Activated CD8-positive, alpha-beta memory T cell treated with anti-CD3 and anti-CD28 coated beads for 36 hours (primary cell): ENCODE measurements around the gene TMEM8B. TPM values are rescaled to one million over a fixed set of nuclear protein-coding genes. Genes with fewer than 3 reads are reported as not detected.

Source experiments
- CTCF ChIA-PET: fragments of 350-600 bp; sonication (Branson Sonifier 250); formaldehyde crosslinking; loops from one replicate; lab custom pipeline; 2021; ENCODE audit warnings: antibody characterized with exemption; lab: Charles Lee
- POLR2A ChIA-PET: fragments of 350-600 bp; sonication (Branson Sonifier 250); formaldehyde crosslinking; loops from one replicate; lab custom pipeline; 2021; ENCODE audit warnings: antibody characterized with exemption; lab: Charles Lee
- total RNA-seq, 2 experiments: library from RNA; stranded (reverse); gene quantifications; one replicate each; pipeline ENCODE4 v1.2.3, GENCODE V29; 2021

TMEM8B gene
- total RNA-seq, 2 experiments from 2014 or later = 2.2 to 2.4 TPM

DNA sequence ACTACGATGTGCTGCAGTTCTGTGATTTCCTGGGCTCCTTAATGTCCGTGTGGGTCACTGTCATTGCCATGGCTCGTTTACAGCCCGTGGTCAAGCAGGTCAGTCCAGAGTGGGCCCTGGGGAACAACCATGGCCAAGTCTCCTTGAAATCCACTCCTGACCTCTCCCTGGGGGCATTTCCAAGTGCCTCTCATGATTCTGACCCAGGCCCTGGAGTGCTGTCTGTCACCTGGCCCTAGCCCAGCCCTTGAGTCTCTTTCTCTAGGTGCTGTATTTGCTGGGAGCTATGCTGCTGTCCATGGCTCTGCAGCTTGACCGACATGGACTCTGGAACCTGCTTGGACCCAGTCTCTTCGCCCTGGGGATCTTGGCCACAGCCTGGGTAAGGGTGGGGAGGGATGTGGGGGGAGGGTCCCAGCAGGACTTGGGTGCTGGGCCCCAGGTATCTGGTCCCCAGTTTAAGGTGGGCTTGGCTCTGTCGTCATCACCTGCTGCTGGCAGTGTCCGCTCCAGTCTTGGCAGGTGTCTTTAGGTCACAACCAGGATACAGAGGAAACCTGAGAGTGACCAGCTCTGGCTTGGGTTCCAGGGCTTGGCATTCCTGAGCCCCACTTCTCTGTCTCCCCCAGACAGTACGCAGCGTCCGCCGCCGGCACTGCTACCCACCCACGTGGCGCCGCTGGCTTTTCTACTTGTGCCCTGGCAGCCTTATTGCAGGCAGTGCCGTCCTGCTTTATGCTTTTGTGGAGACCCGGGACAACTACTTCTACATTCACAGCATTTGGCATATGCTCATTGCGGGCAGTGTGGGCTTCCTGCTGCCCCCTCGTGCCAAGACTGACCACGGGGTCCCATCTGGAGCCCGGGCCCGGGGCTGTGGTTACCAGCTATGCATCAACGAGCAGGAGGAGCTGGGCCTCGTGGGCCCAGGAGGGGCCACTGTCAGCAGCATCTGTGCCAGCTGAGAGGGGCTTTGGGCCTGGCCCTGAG, 24.1 kb downstream of the TMEM8B start:
- CTCF ChIA-PET = interaction anchor here (1.0 kb wide), 1 partner anchor 29 kb away, joined by 3 read pairs; no protein-coding TSS in a partner anchor
- POLR2A ChIA-PET = no interaction called here

DNA sequence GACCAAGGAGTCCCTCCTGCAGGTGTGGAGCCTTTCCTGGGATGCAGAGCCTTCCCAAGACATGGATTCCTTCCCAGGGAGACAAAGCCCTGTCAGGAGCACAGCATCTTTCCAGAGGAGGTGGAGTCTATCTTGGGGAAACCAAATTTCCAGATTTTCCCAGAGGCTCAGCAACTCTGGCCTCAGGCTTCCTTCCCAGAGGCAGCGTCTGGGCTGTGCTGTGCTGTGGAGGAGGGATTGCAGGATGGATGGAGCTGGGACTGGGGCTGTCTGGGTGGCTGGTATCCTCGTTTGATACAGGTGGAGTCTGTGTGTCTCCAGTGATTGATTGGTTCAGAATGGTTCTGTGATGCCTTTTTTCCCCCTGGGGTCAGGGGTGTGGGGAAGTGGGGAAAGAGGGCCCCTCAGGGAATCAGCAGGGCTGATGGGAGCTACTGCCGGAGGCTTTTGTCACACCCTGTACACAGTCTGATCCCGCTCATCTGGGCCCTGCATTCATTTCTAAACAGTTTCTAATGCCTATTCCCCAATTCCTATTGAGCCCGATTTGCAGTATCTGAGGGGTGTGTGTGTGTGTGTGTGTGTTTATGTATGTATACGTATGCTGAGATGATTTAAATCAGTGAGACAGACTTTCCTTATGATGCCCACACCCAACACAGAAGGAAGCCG, 25.2 kb downstream of the TMEM8B start:
- CTCF ChIA-PET = no interaction called here
- POLR2A ChIA-PET = no interaction called here

DNA sequence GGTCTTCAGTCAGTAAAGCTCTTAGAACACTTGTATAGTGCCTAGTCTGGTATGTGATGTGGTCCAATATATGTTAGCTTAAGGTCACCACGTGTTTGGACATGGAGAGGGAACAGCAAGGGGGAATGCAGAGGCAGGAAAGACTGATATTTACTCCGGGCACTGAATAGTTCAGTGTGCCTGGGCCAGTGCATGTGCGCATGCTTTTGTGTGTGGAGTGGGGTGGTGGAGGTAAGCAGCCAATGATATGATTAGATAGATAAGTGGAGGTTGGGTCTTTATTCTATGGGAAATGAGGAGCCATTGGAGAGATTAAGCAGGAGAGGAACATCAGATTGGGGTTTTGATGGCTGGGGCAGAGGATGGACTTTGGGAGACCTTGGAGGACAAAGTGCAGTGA, 27.2 kb downstream of the TMEM8B start:
- ChIA-PET POLR2A (no interaction called here), CTCF (no interaction called here)

DNA sequence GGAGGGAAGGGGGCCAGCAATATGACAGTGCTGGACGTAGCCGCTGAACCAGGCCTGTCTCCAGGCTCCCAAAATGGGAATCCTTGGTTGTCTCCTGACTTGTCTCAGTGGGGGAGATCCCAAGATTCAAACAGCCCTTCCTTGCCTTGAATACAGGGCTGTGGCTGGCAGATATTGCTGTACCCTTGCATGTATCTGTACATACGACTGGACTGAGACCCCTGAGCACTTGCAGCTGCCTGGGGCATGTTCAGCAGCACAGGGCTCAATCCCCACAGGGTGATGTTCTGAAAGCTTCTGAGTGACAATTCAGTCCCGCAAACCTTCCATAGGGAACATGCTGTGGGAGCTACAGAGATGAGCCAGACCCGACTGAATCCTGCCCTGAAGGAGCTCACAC, 27.9 kb downstream of the TMEM8B start:
- ChIA-PET CTCF (interaction anchor here (1.2 kb wide), 1 partner anchor 11 kb away, joined by 3 read pairs; no protein-coding TSS in a partner anchor), POLR2A (no interaction called here)

DNA sequence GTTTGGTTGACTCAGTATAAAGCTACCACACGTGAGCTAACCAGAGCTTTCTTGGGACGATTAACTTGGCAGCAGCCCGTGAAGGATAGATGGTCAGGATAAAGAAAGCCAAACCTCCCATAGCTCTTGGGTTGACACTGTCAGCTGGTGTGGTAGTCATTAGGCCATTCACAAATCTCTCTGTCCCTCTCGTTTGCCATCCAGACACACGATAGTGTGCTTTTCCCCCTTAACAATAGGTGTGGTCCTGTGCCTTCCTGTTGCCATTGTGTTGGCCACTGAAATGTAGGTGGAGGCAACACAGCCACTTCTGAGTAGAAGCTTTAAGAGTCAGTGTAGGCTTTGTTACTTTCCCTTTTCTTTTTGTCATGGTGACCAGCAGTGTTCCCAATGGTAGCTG, 29.4 kb downstream of the TMEM8B start:
- ChIA-PET CTCF (interaction anchor here (0.6 to 1.1 kb wide), 3 partner anchors 10 to 470 kb away, joined by 3 to 4 read pairs (median 3); no protein-coding TSS in a partner anchor), POLR2A (no interaction called here)

DNA sequence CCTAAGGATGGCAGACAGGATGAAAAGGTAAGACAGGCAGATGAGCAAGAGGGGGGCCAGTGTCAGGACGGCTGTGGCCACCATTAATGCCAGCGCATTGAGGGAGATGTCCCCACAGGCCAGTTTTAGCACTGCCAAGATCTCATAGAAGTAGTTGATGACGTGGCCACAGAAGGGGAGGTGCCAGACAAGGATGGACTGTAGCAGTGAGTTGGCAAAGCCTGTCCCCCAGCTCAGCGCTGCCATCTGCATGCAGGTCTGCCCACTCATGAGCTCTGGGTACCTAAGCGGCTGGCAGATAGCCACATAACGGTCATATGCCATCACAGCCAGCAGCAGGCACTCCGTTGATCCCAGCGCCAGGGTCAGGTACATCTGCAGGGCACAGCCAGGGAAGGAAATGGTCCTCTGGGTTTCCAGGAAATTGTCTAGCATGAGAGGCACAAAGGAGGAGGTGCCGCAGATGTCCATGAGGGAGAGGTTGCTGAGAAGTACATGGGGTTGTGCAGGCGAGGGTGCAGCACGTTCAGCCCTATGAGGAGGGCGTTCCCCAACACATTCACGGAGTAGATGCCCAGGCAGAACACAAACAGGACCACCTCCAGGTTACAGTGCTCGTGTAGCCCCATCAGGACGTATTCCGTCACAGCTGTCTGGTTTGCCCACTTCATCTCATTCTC, 30.4 kb downstream of the TMEM8B start:
- CTCF ChIA-PET = interaction anchor here (1.1 kb wide), 1 partner anchor 11 kb away, joined by 3 read pairs; no protein-coding TSS in a partner anchor
- POLR2A ChIA-PET = no interaction called here

DNA sequence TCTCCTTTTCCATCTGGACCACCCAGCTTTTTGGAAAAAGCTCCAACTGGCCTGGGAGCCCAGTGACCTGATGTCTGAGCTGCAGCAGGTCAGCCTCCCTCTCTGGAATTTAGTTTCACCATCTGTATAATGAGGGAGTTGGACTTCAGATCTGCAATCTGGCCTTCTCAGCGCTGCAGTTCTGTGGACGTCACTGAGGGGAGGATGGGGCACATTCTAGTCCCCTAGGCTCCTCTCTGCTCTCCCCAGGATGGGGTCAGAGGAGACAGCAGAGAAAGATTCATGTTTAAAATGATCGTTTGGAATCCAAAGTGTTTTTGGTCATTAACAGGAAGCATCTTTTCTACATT, 30.9 kb downstream of the TMEM8B start:
- ChIA-PET CTCF (no interaction called here), POLR2A (no interaction called here)

DNA sequence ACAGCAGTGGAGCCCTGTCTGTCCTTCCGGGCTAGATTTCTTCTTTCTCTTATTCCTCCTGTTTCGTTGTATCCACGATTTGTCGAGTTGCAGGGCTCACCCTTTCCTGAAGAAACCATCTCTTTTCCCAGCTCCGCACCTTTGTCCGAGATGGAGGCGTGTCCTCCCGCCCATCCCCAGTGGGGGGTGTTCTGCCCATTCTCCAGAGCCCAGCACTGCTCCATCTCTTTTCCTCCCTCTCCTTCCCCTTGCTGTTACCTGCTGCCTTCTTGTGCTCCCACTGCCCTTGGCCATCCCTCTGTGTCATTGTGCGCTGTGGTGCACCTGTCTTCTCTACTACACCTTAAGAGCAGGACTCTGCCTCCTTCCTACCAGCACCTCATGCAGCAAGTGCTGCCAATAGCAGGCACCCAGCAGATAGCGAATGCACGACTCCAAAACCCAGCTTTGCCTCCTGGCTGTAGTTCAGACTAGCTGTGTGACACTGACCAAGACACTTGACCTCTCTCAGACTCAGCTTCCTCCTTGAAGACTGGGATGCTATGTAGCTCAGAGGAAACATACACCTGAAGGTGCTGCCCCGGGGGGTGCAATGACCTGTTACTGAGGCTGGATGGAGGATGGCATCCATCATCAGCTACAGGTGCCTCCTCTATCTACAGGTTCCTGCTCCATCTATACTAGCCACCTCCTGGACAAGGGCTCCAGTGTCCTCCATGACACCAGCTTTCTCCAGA, 32.3 kb downstream of the TMEM8B start:
- CTCF ChIA-PET = no interaction called here
- POLR2A ChIA-PET = no interaction called here

DNA sequence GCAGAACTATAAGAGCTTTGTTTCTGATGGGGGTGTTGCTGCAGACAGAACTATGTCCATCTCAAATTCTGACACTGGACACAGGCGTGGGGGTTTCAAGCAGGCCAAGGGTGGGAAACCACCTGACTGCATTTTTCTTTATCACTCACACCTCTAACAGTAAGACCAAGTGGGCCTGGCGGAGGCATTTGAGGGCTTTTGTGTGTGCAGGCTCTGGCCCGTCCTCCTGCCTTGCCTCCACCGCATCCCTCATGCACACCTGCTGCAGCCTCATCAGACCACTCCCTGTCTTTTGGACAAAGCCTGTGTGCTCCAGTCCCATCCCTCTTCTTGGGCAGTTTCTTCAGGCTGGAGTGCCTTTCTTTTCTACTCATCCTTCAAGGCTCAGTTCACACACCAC, 33.3 kb downstream of the TMEM8B start:
- ChIA-PET CTCF (no interaction called here), POLR2A (no interaction called here)

DNA sequence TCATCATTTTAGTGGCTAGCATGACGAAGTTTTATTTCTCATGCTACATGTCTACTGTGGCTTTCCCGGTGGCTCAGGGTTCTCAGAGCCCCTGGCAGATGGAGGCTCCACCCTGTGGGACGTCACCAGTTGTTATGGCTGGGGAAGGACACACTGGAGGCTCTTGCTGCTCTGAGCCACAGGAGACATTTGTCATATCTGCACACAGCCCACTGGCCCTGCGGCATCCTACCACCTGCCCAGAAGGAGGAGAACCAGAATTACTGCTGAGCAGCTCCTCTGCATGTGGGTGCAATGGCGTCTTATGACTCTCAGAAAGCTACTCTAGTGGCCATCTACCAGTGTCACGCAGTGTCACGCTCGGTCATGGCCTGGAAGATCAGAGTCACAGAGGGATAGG, 34.6 kb downstream of the TMEM8B start:
- POLR2A ChIA-PET = no interaction called here
- CTCF ChIA-PET = no interaction called here

DNA sequence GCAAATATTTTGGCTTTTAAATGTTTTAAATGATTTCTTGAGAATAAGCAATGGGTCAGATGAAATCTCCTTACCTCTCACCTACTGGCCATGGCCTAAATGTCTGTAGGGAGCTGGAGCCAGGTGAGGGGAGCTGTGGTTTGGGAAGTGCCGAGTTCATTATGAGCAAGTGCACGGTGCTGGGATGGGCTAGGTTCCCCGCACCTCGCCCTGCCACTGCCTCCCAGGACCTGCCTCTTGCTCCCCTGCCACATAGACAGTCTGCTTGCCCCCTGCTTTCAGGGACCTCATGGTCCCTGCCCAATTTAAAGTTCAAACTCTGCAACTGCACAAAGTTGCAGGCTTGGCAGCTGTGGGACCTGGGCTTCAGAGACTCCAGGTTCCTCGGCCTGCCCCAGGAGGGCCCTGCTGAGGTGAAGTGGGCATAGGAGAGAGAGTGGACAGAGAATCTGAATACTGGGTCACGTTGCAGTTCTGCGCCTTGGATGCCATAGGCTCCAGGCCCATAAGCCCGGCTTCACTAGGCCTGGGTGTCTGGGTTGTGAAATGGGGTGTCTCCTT, 35.7 kb downstream of the TMEM8B start:
- ChIA-PET CTCF (interaction anchor here (0.5 kb wide), 1 partner anchor 934 kb away, joined by 4 read pairs; no protein-coding TSS in a partner anchor), POLR2A (no interaction called here)

DNA sequence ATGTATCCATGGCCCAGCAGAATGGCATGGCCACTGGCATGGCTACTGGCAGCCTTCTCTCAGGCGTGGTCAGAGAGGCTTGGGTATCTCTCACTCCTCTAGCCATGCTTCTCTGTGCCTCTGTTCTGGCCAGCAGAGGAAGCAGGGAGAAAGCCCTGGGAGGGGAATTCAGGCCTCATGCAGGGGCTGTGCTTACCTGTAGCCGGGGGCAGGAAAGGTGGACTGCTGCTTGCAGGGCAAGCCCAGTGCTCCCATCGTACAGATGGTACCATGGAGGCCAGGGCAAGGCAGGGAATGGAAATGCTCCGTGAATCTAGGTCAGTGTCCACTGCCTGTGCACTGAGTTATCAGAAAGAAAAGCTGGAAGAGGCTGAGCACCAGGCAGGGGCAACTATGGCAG, 38.5 kb downstream of the TMEM8B start:
- CTCF ChIA-PET = no interaction called here
- POLR2A ChIA-PET = no interaction called here

DNA sequence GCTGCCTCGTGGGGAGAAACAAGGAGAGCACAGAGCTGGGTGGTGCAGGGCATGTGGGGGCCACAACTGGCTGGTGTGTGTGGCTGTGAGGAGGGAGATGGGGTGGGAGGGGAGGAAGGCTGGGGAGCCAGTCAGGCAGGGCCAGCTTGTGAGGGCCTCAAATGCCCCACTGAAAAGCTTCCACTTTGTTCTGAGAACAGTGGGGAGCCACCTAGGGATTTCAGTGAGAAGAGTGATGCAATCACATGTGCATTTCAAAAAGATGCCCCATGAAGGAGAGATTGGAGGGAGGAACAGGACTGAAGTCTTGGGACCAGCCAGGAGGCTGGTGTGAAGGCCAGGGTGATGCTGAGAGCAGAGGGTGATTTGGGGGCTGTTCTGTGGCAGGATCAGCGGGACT, 39.9 kb downstream of the TMEM8B start:
- POLR2A ChIA-PET = no interaction called here
- CTCF ChIA-PET = no interaction called here

DNA sequence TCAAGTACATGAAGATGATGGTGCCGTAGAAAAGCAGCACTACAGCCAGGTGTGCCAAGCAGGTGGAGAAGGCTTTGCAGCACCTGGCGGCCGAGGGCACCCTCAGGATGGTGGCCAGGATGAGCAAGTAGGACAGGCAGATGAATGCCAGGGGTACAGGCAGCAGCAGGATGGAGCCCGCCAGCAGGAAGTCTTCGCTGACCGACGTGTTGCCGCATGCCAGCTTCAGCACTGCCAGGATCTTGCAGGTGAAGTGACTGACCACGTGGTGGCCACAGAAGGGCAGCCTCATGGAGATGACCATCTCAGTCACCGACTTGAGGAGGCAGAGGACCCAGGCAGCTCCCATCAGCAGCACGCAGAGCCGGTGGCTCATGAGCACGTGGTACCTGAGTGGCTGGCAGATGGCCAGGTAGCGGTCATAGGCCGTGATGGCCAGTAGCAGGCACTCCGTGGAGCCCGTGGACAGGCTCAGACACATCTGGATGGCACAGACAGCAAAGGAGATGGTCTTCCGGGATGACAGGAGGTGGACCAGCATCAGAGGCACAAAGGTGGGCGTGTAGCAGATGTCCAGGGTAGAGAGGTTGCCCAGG, 40.7 kb downstream of the TMEM8B start:
- POLR2A ChIA-PET = no interaction called here
- CTCF ChIA-PET = no interaction called here

DNA sequence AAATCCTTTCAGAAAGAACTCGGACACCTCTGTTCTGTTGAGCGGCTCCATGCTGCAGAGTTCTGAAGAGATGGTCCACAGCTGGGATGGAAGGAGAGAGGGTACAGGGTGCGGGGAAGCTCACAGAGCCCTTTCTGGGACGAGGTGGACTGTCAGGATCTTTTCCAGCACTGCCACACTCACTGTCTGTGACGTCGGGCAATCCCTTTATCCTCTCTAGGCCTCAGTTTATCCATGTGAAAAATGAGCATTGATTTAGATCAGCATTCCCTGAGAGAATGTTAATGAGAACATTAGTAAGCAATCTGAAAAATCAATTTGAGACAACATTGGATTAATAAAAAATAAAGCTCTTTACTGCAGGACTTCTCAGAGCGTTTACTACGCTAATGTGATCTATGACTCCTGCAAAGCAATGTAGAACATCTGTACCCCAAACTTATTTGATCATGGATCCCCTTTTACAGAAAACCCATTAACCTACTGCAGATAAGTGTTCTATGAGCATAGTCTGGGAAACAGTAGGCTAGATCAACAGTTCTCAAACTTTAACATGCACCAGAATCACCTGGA, 41.4 kb downstream of the TMEM8B start, which contains the start of gene OR13J1:
Gene OR13J1 (minus strand): TSS at position 51 of the 573 bp plus-strand sequence. CDS start 0 bp downstream, at position 51.
- CTCF ChIA-PET = no interaction called here
- POLR2A ChIA-PET = no interaction called here

DNA sequence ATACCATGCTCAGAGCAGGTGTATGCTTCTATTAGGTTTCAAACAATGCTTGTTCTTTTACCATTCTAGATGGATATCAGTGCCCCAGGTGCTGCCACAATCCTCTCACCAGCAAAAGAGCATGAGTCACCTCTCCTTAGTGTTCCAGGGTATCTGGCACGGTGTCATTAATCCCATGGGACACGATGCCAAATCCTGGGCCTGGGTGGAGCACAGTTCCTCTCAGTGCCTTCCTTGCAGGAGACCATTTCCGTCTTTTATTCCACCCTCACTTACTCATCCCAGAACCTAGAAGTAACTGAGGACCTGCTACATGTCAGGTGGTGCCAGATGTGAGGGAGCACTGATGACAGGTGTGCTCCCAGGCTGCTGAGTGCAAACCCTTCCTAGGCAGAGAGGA, 42.5 kb downstream of the TMEM8B start:
- CTCF ChIA-PET = interaction anchor here (1.9 kb wide), 1 partner anchor 11 kb away, joined by 4 read pairs; no protein-coding TSS in a partner anchor
- POLR2A ChIA-PET = no interaction called here

DNA sequence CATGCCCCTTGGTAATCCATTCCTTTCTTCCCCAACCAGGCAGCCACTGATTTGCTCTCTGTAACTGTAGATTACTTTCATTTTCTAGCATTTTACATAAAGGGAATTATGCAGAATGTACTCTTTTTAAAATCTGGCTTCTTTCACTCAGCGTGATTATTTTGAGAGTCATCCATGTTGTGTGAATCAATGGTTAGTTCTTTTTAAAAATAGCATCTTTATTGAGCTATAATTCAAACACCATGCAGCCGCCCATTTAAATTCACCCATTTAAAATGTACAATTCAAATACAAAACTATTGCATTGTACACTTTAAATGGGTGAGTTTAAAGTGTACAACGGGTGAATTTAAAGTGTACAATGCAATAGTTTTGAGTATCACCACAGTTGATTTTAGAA, 43.5 kb downstream of the TMEM8B start:
- ChIA-PET POLR2A (no interaction called here), CTCF (interaction anchor here (1.9 kb wide), 1 partner anchor 10 kb away, joined by 4 read pairs; no protein-coding TSS in a partner anchor)
